ENCODE data around the gene DAZAP1.

The DAZAP1 gene

GRCh38 chr19:1394252-1395193 is 12.9 kb upstream of the DAZAP1 start:
- DNase-seq = no peak

GRCh38 chr19:1395194-1396018 is 12.0 kb upstream of the DAZAP1 start:
- DNase-seq = no peak

- no peak for DNase-seq
Observed at GRCh38 chr19:1396019-1396767, 11.2 kb upstream of the DAZAP1 start.

- DNase-seq = no peak
Observed at GRCh38 chr19:1396768-1397679, 10.4 kb upstream of the DAZAP1 start.

GRCh38 chr19:1397838-1398237 is 9.5 kb upstream of the DAZAP1 start:
- DNase-seq = no peak

- DNase-seq = no peak
Observed at GRCh38 chr19:1399079-1399478, 8.3 kb upstream of the DAZAP1 start.

- no peak for DNase-seq
Observed at GRCh38 chr19:1399745-1400144, 7.6 kb upstream of the DAZAP1 start.

GRCh38 chr19:1400281-1401137 is 6.9 kb upstream of the DAZAP1 start:
- DNase-seq = no peak

GRCh38 chr19:1401138-1401888 is 6.1 kb upstream of the DAZAP1 start, which contains the start of gene GAMT:
Gene GAMT, minus strand, starts transcription at chr19:1401542. Its CDS starts 66 bp downstream, at chr19:1401476.
- DNase-seq = no peak

- DNase-seq = no peak
Observed at GRCh38 chr19:1401889-1402217, 5.5 kb upstream of the DAZAP1 start.

- no peak for DNase-seq
Observed at GRCh38 chr19:1402411-1403070, 4.8 kb upstream of the DAZAP1 start.

- DNase-seq = peak; percentile 72
Observed at GRCh38 chr19:1406774-1407527, 435 bp upstream of the DAZAP1 start.

- no peak for DNase-seq
Observed at GRCh38 chr19:1408300-1409203, 1.2 kb downstream of the DAZAP1 start.

- no peak for DNase-seq
Observed at GRCh38 chr19:1409204-1410005, 2.0 kb downstream of the DAZAP1 start.

GRCh38 chr19:1410136-1410786 is 2.9 kb downstream of the DAZAP1 start:
- DNase-seq = no peak

- no peak for DNase-seq
Observed at GRCh38 chr19:1410789-1411188, 3.4 kb downstream of the DAZAP1 start.

All from SIG-M5 (cell line).